NCI-H1930 (cell line): ENCODE results near the gene TCF4.

Source experiments
- DNase-seq, 2 experiments: peaks; one replicate each; lab custom pipeline; 2025; lab: John Stamatoyannopoulos, UW

Gene TCF4

GRCh38 chr18:55261253-55261652, 326.7 kb downstream of the TCF4 start:
- DNase-seq: no peak

- DNase-seq: no peak
Observed at GRCh38 chr18:55258088-55258487, 329.9 kb downstream of the TCF4 start.

- DNase-seq: no peak
Observed at GRCh38 chr18:55256929-55257289, 331.1 kb downstream of the TCF4 start.

GRCh38 chr18:55256226-55256928, 331.6 kb downstream of the TCF4 start:
- DNase-seq: no peak

GRCh38 chr18:55253814-55254213, 334.2 kb downstream of the TCF4 start:
- no peak for DNase-seq

GRCh38 chr18:55252901-55253300, 335.1 kb downstream of the TCF4 start:
- DNase-seq: no peak

GRCh38 chr18:55252053-55252675, 335.8 kb downstream of the TCF4 start:
- DNase-seq: no peak

GRCh38 chr18:55251254-55251971, 336.6 kb downstream of the TCF4 start:
- DNase-seq: no peak

- no peak for DNase-seq
Observed at GRCh38 chr18:55250768-55251173, 337.2 kb downstream of the TCF4 start.

- DNase-seq: no peak
Observed at GRCh38 chr18:55249550-55249949, 338.4 kb downstream of the TCF4 start.

- no peak for DNase-seq
Observed at GRCh38 chr18:55248495-55248894, 339.5 kb downstream of the TCF4 start.

GRCh38 chr18:55247032-55247431, 341.0 kb downstream of the TCF4 start:
- DNase-seq: no peak

GRCh38 chr18:55246278-55246677, 341.7 kb downstream of the TCF4 start:
- DNase-seq: no peak

- DNase-seq: no peak
Observed at GRCh38 chr18:55245211-55245614, 342.8 kb downstream of the TCF4 start.

- DNase-seq: no peak
Observed at GRCh38 chr18:55244546-55244945, 343.4 kb downstream of the TCF4 start.

- DNase-seq: no peak
Observed at GRCh38 chr18:55243857-55244256, 344.1 kb downstream of the TCF4 start.

GRCh38 chr18:55243255-55243654, 344.7 kb downstream of the TCF4 start:
- DNase-seq: no peak

GRCh38 chr18:55240978-55241377, 347.0 kb downstream of the TCF4 start:
- no peak for DNase-seq

GRCh38 chr18:55239740-55240139, 348.3 kb downstream of the TCF4 start:
- peak in 1 of 2 experiments; percentile 9 for DNase-seq

- no peak for DNase-seq
Observed at GRCh38 chr18:55237660-55238059, 350.3 kb downstream of the TCF4 start.

- DNase-seq: no peak
Observed at GRCh38 chr18:55236150-55236931, 351.7 kb downstream of the TCF4 start.

- DNase-seq: no peak
Observed at GRCh38 chr18:55235094-55235461, 352.9 kb downstream of the TCF4 start.
